Left hindlimb (tissue), 1 donor: Measurements from ENCODE around the gene MED16.

Experiments
- DNase-seq: peaks from one replicate; pipeline ENCODE4 v3.0.0-alpha.2; 2018

Gene MED16

GRCh38 chr19:892894-893689 is at the start of gene MED16, which contains the start of gene RNU6-9:
TSS of gene MED16 (minus strand) at chr19:893187. CDS start at chr19:891131, 2,056 bp downstream.
TSS of gene RNU6-9 (plus strand) at chr19:893484.
- peak; percentile 93 for DNase-seq

GRCh38 chr19:942133-942645 is 49.2 kb upstream of the MED16 start:
- DNase-seq, result no peak

GRCh38 chr19:941292-942132 is 48.5 kb upstream of the MED16 start:
- DNase-seq, result no peak

GRCh38 chr19:940591-941291 is 47.8 kb upstream of the MED16 start:
- DNase-seq, result no peak

- no peak for DNase-seq
These were observed 46.9 kb upstream of the MED16 start for GRCh38 chr19:939922-940321.

- DNase-seq, result no peak
These were observed 46.5 kb upstream of the MED16 start for GRCh38 chr19:939439-939838.

- no peak for DNase-seq
These were observed 45.4 kb upstream of the MED16 start for GRCh38 chr19:938233-938923.

GRCh38 chr19:937259-937694 is 44.3 kb upstream of the MED16 start:
- DNase-seq, result no peak

GRCh38 chr19:936175-936546 is 43.2 kb upstream of the MED16 start:
- DNase-seq, result no peak

GRCh38 chr19:934865-935479 is 42.0 kb upstream of the MED16 start:
- peak; percentile 91 for DNase-seq

- DNase-seq, result no peak
These were observed 41.3 kb upstream of the MED16 start for GRCh38 chr19:934197-934840.

- no peak for DNase-seq
These were observed 40.5 kb upstream of the MED16 start for GRCh38 chr19:933553-933882.

- peak; percentile 85 for DNase-seq
These were observed 39.9 kb upstream of the MED16 start for GRCh38 chr19:932648-933552.

GRCh38 chr19:931860-932647 is 39.1 kb upstream of the MED16 start:
- DNase-seq, result no peak

GRCh38 chr19:929891-930258 is 36.9 kb upstream of the MED16 start:
- no peak for DNase-seq

GRCh38 chr19:929203-929890 is 36.4 kb upstream of the MED16 start:
- no peak for DNase-seq

GRCh38 chr19:928471-929202 is 35.6 kb upstream of the MED16 start:
- DNase-seq, result no peak

GRCh38 chr19:927780-928401 is 34.9 kb upstream of the MED16 start:
- no peak for DNase-seq
